NOMO-1 treated with dmso at 0.1 percent for 144 hours (cell line): ENCODE measurements around the gene SENP5.

Experiments used
- DNase-seq: peaks from one replicate; lab custom pipeline; 2025; ENCODE audit not compliant: unreplicated experiment; lab: John Stamatoyannopoulos, UW

Gene SENP5

DNA sequence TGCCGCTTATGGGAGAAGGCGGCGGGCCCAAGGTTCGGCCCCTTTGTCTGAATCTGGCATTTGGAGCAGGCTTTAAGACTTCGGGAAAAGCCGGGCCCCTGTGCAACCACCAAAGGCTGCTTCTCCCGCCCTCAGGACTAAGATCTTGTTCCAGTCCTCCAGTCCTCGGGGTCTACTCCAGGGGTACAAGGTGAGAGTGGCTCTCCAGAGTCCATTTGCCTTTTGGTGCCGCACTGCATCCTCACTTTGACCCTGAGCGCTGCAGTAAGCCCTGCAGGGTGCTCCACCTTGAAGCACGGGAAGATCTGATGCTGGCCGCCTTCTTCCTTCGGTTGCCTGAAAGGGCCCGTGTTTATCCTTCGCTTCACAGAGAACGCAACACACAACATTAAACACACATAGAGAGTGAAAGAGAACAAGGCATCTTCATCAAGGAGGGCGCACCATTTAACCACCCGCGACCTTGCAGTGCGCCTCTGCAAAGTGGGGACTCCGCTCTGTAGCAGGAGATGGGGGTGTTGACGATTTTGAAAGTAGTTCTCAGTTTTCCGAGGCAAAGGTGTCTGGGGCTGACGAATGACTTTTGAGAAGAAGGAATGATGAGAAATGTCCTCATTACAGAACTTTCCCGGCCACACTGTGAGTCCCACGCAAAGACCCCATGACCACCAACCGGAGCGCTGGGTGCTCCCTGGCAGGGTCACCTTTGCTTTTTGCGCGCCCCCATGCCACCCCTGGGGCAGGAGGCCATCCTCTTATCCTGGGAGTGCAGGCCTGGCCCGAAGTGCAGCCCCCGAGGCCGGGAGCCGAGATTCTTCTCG lies 99.9 kb downstream of the SENP5 start:
- no peak for DNase-seq

GRCh38 chr3:196968233-196969133 lies 100.8 kb downstream of the SENP5 start, which contains the start of gene PIGZ:
TSS of gene PIGZ (minus strand) at chr3:196968833. CDS start at chr3:196952031, 16,802 bp downstream.
- no peak for DNase-seq

DNA sequence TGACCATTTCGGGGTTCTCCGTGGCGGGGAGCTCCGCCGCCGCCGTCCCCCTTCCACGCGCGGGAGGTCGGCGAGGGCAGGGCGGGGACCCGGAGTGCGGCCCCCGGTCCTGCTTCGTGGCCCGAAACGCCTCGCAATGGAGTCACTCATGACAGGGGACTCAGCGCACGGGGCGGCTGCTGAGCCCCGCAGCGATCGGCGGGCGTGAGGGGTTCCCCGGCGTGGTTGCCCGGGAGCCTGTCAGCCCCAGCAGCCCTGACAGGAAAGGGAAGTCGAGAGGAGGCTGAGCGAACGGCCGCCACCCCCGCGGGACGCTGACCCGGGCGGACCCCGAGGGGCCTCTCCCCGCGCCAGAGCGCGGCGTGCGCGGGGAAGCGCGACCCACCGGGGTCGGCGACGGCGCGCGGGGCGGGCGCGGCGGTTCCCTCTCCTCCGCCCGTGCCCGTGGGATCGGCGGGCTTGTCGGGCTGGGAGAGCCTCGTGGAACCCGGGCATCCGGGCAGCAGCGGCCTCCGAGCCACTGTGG lies 101.5 kb downstream of the SENP5 start:
- DNase-seq: peak; percentile 34

- peak; percentile 70 for DNase-seq
Observed at GRCh38 chr3:196969660-196970546, 102.2 kb downstream of the SENP5 start.

DNA sequence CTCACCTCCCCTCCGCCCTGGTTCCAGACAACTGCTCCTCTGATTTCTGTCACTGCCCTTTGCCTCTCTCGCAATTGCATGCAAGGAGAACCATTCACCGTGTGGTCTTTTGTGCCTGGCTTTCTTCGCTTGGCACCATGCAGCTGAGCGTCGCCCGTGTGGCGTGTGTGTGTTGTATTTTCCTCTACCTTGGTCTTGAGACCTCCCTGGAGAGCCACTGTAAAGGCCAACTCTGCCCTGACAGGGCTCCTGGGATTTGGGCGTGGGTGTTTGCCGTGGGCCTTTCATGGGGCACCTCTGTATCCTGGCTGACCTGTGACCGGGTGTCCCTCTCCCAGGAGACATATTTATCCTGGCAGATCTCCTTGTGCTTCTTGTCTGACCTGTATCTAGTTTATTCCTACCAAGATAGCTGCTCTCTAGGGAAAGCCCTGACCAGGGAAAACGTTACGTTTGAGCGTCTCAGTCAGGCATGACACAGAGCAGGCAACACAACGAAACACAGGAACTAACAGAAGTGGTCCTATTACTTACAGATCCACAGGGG lies 102.9 kb downstream of the SENP5 start:
- no peak for DNase-seq

GRCh38 chr3:196971094-196971698 lies 103.5 kb downstream of the SENP5 start:
- DNase-seq: no peak

GRCh38 chr3:196974661-196975060 lies 106.9 kb downstream of the SENP5 start:
- no peak for DNase-seq

GRCh38 chr3:196975349-196975748 lies 107.6 kb downstream of the SENP5 start:
- DNase-seq: no peak

GRCh38 chr3:196976941-196977340 lies 109.2 kb downstream of the SENP5 start:
- no peak for DNase-seq

DNA sequence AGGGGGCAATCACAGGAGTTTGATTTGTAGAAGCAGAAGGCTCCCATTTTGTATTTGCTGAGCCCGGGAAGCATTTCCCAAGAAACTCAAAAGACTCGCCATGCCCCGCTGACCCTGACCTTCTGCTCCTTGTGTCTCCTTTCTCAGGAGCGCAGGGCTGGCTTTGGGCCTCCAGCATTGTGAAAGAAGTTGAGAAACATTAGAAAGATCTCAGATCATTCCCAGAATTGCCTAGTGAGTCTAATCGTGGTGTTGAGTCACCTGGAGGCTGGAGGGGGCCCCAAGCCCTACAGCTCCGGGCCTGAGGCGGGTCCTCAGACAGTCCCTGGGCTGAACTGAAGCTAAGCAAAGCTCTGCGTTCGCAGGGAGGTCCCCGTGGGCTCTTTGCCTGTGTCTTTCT lies 111.8 kb downstream of the SENP5 start:
- no peak for DNase-seq

DNA sequence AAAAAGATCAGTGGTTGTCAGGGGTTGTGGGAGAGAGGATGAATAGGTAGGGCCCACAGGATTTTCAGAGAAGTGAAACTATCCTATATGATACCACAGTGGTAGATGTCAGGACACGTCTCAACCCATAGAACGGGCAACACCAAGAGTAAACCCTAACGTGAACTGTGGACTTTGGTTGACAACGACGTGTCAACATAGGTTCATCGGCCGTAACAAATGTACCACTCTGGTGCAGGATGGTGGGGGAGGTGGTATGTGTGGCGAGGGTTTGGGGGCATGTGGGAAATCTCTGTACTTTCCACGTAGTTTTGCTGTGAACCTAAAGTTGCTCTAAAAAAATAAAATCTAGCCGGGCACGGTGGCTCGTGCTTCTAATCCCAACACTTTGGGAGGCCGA lies 113.9 kb downstream of the SENP5 start:
- DNase-seq: no peak

- no peak for DNase-seq
Observed at GRCh38 chr3:196983186-196983585, 115.5 kb downstream of the SENP5 start.
